ENCODE data around the gene SUFU.

Gene SUFU

DNA sequence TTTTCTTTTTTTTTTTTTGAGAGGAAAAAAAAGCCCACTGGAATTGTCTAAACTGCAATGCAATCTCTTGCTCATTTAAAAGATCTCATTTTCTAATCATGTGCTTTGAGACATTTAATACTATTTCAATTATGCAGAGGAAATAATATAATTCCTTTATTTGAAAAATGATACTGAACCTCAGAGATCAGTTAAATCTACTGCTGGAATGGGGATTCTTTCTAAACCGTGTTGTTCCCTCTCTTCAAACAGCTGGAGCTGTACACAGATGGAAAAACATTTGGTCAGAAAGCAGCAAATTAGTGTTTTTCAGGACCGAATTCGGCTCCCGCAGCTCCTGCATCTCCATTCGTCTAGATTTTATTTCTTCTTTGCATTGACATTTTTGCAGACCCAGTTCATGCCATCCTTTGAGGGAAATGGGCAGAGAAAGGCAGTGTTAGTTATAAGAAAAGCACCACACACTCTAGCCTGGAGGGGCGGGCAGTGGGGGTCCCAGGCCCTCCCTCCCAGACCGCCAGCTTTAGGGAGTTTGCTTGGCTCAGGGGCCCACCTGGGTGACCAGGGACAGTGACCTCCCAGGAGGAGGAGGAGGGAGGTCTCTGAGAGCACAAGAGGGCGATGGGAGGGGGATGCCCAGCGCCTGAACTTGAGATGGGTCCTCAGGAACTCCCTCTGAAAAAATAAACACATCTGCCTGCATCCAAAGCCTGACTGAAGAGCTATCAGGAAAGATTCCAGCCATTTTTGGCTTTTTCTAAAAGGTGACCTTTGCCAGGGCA lies 173.0 kb downstream of the SUFU start:
- no peak for DNase-seq

DNA sequence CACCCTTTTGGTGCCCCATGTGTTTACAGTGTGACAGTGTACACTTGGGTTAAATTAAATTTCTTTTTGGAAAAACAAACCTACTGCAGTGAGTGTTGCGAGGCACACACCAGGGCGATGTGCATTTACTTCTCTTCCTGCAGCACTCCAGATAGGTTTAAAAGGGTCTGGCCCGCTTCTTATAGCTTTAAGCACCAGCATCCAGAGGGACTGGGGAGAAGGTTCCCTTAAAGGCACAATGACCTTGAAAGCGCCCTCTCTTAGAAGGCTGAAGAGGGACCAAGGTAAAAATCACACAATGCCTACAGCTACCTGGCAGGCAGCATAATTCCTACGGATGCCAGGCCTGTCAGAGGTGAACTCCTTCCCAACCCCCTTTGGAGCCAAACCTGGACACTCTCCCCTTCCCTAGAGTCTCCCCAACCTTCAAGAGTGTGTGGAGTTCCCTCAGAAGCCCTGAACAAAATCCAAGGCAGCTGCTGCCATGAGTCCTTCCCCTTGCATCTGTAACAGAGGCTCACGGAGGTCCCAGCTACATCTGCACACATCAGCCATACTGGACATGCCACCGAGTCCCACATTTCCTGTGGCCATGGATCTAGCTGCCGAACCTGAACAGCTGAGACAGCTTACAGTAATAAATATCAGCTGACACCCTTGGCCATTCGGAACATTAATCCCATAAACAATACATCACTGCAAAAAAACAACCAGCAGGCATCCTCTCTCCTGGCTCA lies 173.7 kb downstream of the SUFU start:
- no peak for DNase-seq

- DNase-seq = no peak
Measured at GRCh38 chr10:102678068-102678400, 174.3 kb downstream of the SUFU start.

DNA sequence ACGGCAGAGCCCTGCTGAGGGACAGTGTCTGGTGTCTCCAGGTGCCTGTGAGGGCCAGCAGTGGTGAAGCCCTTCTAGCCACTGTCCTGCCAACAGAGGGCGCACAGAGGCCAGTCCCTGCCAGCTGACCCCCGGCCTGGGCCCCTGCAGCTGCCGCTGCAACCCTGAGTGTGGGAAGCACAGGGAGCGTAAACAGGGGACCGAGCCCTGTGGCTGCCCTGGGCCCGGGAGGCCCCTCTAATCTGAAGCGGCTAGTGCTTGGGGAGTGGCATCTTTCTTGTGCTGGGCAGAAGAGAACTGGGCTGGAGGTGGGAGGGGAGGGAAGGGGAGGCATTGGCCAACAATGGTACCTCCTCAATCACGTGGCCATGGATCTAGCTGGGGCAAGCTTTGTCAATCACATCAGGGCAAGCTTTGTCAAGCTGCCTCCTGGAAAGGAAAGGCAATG lies 175.1 kb downstream of the SUFU start:
- DNase-seq = peak; percentile 78

GRCh38 chr10:102679596-102679995 lies 175.8 kb downstream of the SUFU start:
- DNase-seq = no peak

GRCh38 chr10:102681696-102682095 lies 177.9 kb downstream of the SUFU start:
- DNase-seq = no peak

DNA sequence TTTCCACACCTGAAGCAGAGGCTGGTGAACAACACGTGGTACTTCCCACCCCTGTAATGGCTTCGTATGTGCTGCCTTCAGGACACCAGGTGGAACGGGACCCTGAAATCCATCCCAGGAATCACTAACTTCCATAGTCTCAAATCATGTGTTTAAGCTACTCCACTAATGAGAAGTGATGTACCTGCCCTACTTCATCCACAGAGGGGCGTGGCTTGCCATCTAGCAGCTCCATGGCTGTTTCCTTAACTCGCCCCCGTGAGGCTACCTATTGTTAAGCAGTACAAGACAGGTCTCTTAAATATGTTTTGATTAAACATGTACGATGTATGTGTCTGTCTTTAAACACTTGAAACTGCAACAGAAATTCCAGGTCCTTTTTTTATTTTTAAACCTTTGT lies 178.6 kb downstream of the SUFU start:
- DNase-seq = no peak

GRCh38 chr10:102682981-102683380 lies 179.2 kb downstream of the SUFU start:
- no peak for DNase-seq
